ENCODE data around the gene SAMM50. TPM values are rescaled to one million over a fixed set of nuclear protein-coding genes. Genes with fewer than 3 reads are reported as not detected.

SAMM50 gene
- total RNA-seq, 4 donors from 2014 or later, result 27.6 to 45.4 (median 32.3) TPM

GRCh38 chr22:44032126-44032730 is 77.0 kb downstream of the SAMM50 start:
- TF ChIP-seq CTCF (IDR thresholded peaks at IDR 0.05), result no peak
- no peak for DNase-seq (ENCODE audit: low spot score)
- ATAC-seq (ENCODE audit: low FRiP score), result no peak

- ATAC-seq (ENCODE audit: low FRiP score), result no peak
Observed at GRCh38 chr22:44033287-44033686, 78.0 kb downstream of the SAMM50 start.

GRCh38 chr22:44033694-44034093 is 78.5 kb downstream of the SAMM50 start:
- DNase-seq (ENCODE audit: low spot score), result no peak
- no peak for ATAC-seq (ENCODE audit: low FRiP score)
- no peak for TF ChIP-seq CTCF (IDR thresholded peaks at IDR 0.05)

More at GRCh38 chr22:44033287-44033686, 78.0 kb downstream of the SAMM50 start:
- DNase-seq (ENCODE audit: low spot score), result no peak
- TF ChIP-seq CTCF (IDR thresholded peaks at IDR 0.05), result no peak

GRCh38 chr22:44037519-44038375 is 82.5 kb downstream of the SAMM50 start:
- TF ChIP-seq CTCF (IDR thresholded peaks at IDR 0.05), result no peak
- DNase-seq (ENCODE audit: low spot score), result no peak
- peak; percentile 96 for ATAC-seq (ENCODE audit: low FRiP score)

- ATAC-seq (ENCODE audit: low FRiP score) (no peak), DNase-seq (ENCODE audit: low spot score) (no peak)
Observed at GRCh38 chr22:44039566-44040171, 84.4 kb downstream of the SAMM50 start.

More at GRCh38 chr22:44039566-44040171, 84.4 kb downstream of the SAMM50 start:
- no peak for TF ChIP-seq CTCF (IDR thresholded peaks at IDR 0.05)

All from omental fat pad (tissue), 4 donors.